GM19035 (cell line): Measurements from ENCODE around the gene RNF114.
"Not testable (repeated sequence)": the region's sequence is repeated elsewhere in the genome, so short reads cannot be mapped to it uniquely, and the experiment has no call there.

Experiments
- ATAC-seq: cut with Tn5 transposase; IDR thresholded peaks from one replicate; pipeline ENCODE4 v1.9.1; 2021; ENCODE audit not compliant: unreplicated experiment

RNF114 gene

DNA sequence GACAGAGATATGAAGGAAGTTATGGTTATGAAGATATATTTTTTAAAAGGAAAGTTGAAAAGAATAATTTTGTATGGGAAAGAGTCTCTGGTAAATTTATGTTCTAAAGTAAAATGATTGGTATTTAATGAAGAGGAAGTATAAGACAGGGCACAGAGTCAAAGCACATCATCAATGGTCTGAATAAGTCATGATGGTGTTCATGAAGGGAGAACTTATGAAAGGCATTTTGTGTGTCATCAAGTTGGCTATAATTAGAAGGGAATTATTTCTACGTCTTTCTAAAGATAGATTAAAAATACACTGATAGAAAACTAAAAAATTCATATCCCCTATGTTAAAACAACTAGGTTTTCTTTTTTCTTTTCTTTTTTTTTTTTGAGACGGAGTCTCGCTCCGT is 25.2 kb downstream of the RNF114 start:
- no peak for ATAC-seq

GRCh38 chr20:49964964-49965780 is 29.0 kb downstream of the RNF114 start:
- ATAC-seq: no peak

- ATAC-seq: no peak
These were observed 29.6 kb downstream of the RNF114 start for GRCh38 chr20:49965781-49966305.

DNA sequence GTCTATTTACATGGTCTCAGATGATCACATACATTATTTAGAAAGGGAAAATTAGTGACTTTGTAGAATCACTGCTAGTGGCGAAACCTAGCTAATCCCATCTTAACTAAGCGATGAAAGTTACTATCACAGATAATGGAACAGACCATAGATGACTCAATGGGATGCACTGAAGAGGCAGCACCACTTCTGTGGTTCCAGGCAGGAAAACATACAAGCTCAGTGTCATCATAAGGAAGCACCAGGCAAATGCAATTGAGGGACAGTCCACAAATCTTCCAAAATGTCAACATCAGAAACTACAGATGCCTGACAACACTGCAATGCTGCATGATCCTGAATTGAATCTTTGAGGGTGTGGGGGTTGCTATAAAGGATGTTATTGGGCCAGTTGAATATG is 30.7 kb downstream of the RNF114 start:
- no peak for ATAC-seq

- ATAC-seq: no peak
These were observed 33.0 kb downstream of the RNF114 start for GRCh38 chr20:49969234-49969633.

- ATAC-seq: no peak
These were observed 33.7 kb downstream of the RNF114 start for GRCh38 chr20:49969946-49970345.

- no peak for ATAC-seq
These were observed 34.3 kb downstream of the RNF114 start for GRCh38 chr20:49970498-49970897.

GRCh38 chr20:49973981-49974380 is 37.8 kb downstream of the RNF114 start:
- no peak for ATAC-seq

DNA sequence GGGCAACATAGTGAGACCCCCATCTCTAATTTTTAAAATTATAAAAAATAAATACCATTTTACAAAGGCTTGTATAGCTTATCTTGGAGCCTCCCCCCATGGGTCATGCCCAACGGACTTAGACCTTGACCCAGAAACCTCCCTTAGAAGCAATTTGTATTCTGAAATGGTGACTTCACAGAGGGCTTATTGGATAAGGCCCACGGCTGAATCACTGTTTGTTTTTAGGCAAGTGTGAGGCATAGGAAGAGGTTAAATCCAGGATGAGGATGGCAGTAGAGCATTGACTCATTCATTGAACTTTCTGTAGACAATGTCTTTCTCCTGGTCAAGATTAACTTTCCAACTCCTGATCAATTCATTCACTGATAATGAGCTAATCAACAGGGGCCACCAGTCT is 40.3 kb downstream of the RNF114 start:
- no peak for ATAC-seq

DNA sequence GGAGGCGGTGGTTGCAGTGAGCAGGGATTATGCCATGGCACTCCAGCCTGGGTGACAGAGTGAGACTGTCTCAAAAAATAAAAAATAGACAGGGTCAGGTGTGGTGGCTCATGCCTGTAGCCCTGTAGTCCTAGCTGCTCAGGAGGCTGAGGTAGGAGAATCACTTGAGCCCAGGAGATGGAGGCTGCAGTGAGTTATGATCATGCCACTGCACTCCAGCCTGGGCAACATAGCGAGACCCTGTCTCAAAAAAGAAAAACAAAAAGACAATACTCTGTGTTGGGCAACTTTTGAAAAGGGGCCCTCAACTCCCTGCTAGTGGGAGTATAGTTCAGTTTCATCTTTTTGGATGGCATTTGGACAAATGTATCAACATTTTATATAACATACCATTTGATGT is 41.5 kb downstream of the RNF114 start:
- ATAC-seq: not testable (repeated sequence)

DNA sequence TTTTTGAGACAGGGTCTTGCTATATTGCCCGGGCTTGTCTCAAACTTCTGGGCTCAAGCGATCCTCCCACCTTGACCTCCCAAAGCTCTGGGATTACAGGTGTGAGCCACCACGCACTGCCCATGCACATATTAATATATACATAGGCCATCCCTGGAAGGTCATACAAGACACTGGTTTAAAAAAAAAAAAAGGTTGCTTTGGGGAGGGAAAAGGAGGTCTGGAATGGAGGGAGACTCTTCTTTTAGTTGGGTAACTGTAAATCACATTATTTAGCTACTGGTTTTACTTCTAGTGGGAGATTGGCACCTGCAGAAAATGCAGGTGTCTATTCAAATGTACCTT is 42.5 kb downstream of the RNF114 start:
- no peak for ATAC-seq

GRCh38 chr20:49979030-49979832 is 43.0 kb downstream of the RNF114 start:
- ATAC-seq: no peak

GRCh38 chr20:49980140-49981008 is 44.2 kb downstream of the RNF114 start:
- no peak for ATAC-seq

DNA sequence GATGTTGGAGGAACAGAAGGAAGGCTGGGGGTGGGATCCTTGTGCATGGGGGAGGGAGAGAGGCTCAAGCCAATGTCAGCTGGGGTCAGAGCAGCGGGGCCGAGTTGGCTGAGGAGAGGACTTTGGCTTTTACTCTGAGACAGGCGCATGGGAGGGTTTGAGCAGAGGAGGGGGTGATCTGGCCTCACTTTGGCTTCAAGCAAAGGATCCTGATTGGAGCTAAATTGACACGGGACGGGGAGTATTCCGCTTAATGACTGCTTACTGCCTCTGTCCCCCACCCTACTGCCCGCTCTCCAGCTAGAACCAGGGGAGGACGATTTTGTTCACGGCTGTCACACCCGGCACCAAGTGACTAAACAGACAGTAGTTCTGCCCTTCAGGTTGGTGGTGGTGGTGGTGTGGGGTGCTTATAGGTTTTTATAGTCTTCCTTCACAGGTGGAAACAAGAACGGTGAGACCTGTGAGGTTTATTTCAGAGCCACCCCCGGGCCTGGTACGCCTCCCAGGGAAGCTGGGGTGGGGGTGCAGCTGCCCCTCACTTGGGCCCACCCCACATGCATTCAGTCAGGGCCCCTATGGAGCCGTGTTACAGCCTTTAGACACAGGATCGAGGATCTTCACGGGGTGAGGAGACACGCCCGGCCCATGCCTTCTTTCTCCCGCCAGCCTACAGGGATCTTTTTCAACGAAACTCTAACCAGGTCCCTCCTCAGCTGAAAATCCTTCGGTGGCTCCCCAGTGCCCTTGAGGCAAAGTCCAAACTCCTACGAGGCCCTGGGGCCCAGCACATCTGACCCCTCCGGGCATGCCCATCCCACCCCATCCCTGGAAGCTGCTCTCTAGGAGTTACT is 45.2 kb downstream of the RNF114 start:
- no peak for ATAC-seq

- ATAC-seq: no peak
These were observed 45.8 kb downstream of the RNF114 start for GRCh38 chr20:49982072-49982345.

- ATAC-seq: peak; percentile 84
These were observed 46.3 kb downstream of the RNF114 start, which contains the start of gene SNAI1 for GRCh38 chr20:49982346-49983122. SNAI1 (plus strand) TSS chr20:49982980; CDS start chr20:49983060, 80 bp downstream.

- ATAC-seq: peak; percentile 3
These were observed 47.1 kb downstream of the RNF114 start for GRCh38 chr20:49983123-49983847.

- ATAC-seq: no peak
These were observed 47.7 kb downstream of the RNF114 start for GRCh38 chr20:49983848-49984408.
